ENCODE data around the gene MTTP.
"Not testable (repeated sequence)": the region's sequence is repeated elsewhere in the genome, so short reads cannot be mapped to it uniquely, and the experiment has no call there.

The MTTP gene

DNA sequence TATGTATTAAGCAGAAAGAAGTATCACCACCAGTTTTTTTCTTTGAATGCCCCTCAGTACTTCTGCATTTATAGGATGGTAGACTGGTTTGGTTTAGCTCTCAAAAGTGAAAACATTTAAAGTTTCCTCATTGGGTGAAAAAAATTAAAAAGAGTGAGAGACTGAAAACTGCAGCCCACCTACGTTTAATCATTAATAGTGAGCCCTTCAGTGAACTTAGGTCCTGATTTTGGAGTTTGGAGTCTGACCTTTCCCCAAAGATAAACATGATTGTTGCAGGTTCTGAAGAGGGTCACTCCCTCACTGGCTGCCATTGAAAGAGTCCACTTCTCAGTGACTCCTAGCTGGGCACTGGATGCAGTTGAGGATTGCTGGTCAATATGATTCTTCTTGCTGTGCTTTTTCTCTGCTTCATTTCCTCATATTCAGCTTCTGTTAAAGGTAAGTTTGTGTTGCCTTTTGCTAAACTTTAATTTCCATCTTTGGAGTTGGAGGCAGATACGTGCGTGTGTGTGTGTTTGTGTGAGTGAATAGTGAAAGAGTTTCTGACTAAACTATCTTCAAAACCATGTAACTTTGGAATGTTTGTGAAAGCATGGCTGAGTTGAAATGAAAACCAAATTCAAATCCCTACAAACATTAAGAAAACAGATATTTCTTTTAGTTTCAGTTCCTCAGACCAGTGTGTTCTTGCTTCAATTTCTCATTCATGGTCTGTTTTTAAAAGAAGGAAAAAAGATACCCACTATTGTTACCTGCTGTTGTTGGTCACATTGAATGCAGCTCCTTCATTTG lies at the start of gene MTTP:
Gene MTTP (plus strand): TSS at position 295 of the 795 bp plus-strand sequence. CDS start 86 bp downstream, at position 381.
- H3K4me3 ChIP-seq (ENCODE audit: low read depth, low read length): no peak within 1 kb of the TSS
- no peak for DNase-seq (ENCODE audit: low read depth)

DNA sequence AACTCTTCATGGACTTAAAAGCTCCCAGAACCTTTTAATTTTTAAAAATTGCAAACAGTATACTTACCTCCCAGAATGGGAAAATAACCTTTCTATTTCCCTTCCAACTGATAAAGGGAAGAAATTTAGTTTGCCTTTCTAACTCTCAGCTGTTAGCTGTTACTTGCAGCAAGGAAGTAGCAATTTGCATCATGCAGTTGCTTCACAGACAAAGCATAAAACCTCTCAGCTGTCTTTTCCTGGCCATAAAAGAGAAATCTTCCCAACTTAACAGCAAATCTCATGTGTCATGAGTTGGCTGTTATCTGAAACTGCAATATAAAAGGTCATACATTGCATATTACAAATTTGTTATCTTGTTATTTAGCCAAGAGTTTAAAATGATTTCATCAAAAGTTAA lies 45.4 kb upstream of the MTTP start:
- peak; percentile 18 for DNase-seq (ENCODE audit: low read depth)
- H3K4me3 ChIP-seq (ENCODE audit: low read depth, low read length): no peak overlapping the region

DNA sequence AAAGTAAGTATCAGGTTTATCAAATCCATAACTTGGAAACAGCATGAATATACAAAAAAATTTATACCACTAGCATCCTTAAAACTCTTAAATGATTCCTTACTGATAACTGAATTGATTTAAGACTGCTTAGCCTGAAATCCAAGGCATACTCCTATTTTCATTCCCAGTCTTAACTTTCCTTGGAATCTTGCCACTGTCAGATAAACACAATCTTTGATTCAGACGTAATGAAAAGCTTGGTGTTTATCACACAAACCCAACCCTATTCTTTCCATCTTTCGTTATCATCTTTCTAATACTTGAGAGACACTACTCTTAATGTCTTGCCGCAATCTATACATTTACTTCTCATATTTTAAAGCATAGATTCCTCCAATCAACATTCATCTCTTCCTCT lies 44.7 kb upstream of the MTTP start:
- H3K4me3 ChIP-seq (ENCODE audit: low read depth, low read length): no peak overlapping the region
- DNase-seq (ENCODE audit: low read depth): no peak

DNA sequence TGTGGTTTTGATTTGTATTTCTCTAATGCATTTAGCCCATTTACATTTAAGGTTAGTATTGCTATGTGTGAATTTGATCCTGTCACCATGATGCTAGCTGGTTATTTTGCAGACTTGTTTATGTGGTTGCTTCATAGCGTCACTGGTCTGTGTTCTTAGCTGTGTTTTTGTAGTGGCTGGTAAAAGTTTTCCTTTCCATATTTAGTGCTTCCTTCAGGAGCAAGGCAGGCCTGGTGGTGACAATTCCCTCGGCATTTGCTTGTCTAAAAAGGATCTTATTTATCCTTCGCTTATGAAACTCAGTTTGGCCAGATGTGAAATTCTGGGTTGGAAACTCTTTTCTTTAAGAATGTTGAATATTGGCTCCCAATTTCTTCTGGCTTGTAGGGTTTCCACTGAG lies 39.9 kb upstream of the MTTP start:
- DNase-seq (ENCODE audit: low read depth); H3K4me3 ChIP-seq (ENCODE audit: low read depth, low read length): not testable (repeated sequence)

DNA sequence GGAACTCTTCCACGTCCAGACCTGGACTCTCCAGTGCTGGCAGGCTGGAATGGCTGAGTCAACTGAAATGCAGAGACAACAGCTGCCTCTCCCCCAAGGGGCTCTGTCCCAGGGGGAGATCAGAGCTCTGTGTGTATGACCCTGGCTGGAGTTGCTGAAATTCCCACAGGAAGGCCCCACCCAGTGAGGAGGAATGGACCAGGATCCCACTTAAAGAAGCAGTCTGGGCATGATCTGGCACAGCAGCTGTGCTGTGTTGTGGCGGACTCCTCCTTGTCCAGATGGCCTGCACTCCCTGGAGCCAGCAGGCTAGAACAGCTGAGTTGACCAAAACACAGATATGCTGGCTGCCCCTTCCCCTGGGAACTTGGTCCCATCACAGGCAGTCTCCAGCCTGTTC lies 38.4 kb upstream of the MTTP start:
- DNase-seq (ENCODE audit: low read depth): peak; percentile 72
- no peak overlapping the region for H3K4me3 ChIP-seq (ENCODE audit: low read depth, low read length)

DNA sequence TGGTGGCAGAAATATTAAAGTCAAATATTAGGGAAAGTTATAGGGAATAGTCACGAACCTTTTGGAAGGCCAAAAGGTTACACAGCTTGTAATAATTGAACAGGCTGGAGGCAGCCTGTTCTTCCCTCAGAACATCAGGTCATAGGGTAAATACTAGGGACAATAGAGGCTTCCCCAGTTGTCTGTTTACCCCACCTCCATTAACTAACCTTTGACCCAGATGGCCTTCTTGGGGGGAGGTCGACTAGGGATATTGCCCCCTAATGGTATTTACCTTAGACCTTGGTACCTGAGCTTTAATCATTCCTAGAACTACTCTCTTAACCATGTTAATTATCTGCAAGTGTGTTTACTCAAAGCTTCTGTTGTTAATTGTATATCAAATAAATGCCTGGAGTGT lies 37.8 kb upstream of the MTTP start:
- DNase-seq (ENCODE audit: low read depth): no peak
- H3K4me3 ChIP-seq (ENCODE audit: low read depth, low read length): no peak overlapping the region

DNA sequence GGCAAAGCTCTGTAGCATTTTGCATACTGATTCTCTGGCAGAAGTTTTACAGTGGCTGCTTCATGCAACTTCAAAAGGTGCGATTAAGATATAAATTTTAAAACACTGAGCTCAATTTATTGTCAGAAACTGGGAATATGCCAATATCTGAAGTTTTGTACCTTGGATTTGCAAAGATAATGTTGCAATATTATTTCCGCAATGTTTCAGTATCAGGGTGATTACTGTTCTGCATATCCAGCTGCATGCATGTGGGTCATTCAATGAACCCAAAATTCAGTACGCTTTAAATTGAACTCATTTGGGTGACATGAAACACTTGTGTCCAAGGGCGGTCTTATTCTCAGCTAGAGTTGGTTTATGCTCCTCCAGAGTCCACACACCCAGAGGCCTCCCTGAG lies 37.0 kb upstream of the MTTP start:
- DNase-seq (ENCODE audit: low read depth): no peak
- no peak overlapping the region for H3K4me3 ChIP-seq (ENCODE audit: low read depth, low read length)

DNA sequence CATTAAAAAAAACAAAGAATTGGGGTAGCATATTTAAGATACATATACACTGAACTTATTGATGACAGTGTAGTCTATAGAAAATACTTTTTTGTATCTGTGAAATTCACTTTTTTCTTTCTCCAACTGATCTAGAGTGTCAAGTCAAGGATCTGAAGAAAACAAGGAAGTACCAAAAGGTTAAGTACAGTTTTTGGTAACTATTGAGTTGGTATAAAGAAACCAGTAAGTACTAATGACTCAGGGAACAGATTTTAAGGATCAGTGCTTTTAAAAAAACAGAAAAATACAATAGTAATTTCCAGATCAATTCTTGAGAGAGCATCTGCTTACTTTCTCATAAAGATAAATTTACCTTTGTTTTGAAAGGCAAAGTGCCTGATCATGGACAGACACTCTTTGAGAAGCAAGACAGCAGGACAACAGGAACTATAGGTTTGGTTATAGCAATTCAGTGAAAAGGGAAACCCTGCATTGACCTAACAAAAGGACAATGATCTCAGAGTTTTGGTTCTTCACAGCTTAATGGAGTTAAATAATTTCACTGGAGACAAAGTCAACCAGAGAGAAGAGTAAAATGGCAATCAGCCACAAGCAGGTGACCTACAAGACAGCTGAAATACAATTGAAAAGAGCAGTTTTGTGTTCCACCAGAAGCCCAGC lies 34.2 kb upstream of the MTTP start:
- no peak overlapping the region for H3K4me3 ChIP-seq (ENCODE audit: low read depth, low read length)
- no peak for DNase-seq (ENCODE audit: low read depth)

DNA sequence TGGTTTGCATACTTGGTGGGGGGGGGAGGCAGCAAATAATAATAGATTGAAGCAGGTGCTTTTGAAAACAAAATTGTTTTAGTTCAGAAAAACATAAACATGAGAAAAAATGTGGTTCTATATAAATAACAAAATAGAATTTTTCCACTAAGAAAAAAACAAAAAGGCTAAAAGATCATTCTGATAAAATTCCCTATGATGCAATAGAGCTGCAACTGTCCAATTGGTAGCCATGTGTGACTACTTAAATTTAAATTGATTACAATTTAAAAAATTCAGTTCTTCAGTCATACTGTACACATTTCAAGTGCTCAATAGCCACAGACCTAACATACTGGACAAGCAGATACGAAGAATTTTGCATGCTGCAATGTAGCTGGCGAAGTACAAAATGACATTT lies 21.8 kb upstream of the MTTP start:
- no peak for DNase-seq (ENCODE audit: low read depth)
- no peak overlapping the region for H3K4me3 ChIP-seq (ENCODE audit: low read depth, low read length)

DNA sequence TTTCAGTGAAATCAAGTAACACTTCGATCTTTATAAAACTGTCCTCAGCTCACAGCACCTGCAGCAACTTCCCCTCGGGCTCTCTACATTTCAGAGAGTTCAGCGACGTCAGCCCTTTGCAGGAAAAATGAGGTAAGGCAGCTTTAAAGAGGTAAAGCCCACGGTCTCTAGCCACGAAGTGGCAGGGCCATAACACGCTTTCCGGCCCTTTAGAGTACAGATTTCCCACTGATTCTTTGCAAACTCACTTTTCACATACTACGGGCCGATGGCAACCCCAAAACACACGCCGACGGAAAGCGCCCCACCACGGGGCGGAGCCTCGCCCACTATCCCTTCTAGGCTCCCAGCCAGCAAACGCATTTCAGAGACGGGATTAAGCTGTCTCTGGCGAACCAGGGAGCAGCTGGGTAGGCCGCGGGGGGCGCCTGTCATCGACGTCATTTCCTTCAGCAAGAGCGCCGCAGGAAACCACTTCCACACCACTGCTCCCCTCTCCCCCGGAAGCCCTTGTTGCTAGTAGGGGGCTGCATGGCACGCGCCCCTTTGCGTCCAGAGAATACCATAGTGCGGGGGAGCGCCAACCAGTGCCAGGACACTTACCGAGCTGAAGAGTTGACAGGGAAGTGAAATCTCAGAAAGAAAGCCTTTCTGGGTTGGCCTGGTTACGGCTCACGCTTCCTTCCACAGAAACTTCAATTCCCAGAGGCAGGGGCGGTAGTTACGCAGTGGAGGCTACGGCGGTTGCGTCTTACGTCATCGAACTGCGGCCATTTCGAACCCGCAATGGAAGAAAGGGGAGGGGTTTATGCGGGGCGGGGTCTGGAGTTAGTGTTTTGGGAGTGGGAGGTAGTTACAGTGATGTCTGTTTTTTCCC lies 11.1 kb upstream of the MTTP start, which contains the start of gene TRMT10A:
Gene TRMT10A (minus strand): TSS at position 730 of the 877 bp plus-strand sequence. CDS start 4,701 bp downstream, outside the sequence.
- DNase-seq (ENCODE audit: low read depth): peak; percentile 95

DNA sequence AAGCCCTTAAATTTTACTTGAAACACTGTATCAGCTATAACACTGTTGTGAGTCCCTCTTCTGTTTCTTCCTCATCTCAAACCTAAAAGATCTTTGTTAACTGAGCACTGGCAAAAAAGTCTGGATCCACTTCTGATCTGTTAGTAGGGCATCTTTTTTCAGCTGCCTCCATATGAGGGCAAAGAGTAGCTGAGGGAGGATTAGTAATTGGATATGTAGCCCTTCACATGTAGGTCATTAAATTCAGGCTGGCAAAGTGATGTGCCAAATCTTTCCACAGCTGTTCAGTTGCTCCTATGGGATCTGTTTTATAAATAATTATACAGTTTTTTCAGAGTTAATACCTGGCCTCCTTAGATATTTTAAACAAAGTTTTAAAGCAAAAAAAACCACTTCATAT lies 9.7 kb upstream of the MTTP start:
- no peak overlapping the region for H3K4me3 ChIP-seq (ENCODE audit: low read depth, low read length)
- no peak for DNase-seq (ENCODE audit: low read depth)

More for the DNA sequence above, 11.1 kb upstream of the MTTP start, which contains the start of gene TRMT10A:
- H3K4me3 ChIP-seq (ENCODE audit: low read depth, low read length): peak within 1 kb of the TSS; percentile 68

DNA sequence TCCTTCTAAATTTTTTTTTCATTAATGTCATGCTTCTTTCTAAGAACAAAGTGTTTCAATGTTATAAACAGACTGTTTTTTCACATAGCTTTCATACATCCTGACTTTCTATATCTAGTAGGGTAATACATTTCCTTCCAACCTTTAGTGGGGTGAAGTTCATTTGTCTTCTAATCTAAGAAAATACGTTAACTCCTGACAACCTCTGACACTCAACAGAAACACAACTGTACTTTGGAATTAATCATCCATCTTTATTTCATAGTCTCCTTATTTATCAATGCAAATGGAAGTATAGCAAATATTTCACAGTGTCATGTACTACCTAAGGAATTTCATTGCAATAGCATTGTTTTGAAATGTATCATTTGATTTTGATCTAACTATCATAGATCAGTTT lies 2.7 kb upstream of the MTTP start:
- no peak overlapping the region for H3K4me3 ChIP-seq (ENCODE audit: low read depth, low read length)
- DNase-seq (ENCODE audit: low read depth): no peak

DNA sequence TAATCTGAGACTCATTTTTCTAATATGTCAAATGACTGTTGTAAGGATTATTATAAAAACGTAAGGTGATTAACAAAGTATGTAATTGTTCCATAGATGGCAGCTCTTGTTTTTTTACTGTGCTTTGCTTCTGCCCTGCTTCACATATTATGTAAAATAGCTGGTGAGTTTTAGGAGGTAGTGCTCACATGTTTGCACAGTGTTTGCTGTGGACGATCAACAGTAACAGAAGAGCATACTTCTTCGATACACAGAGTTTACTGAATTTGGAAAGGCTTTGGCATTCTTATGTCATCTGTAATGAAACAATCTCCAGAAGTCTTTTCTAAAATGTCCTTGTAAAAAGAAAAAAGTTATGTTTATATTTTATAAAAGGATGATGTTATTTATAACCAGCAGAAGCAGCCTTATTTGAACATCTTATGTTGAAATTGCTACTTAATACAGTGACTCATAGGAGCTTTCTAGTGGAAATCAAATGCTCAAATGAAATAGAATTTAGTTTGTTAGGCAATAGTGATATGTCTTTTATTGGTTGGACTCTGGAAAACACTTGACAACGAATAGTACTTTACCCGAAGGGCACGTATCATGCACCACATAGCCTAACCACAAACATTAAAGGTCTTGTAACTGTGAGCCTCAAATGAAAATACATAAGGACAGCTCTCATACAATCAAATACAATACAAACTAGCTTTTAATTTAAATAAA lies 1.9 kb upstream of the MTTP start:
- no peak overlapping the region for H3K4me3 ChIP-seq (ENCODE audit: low read depth, low read length)

DNA sequence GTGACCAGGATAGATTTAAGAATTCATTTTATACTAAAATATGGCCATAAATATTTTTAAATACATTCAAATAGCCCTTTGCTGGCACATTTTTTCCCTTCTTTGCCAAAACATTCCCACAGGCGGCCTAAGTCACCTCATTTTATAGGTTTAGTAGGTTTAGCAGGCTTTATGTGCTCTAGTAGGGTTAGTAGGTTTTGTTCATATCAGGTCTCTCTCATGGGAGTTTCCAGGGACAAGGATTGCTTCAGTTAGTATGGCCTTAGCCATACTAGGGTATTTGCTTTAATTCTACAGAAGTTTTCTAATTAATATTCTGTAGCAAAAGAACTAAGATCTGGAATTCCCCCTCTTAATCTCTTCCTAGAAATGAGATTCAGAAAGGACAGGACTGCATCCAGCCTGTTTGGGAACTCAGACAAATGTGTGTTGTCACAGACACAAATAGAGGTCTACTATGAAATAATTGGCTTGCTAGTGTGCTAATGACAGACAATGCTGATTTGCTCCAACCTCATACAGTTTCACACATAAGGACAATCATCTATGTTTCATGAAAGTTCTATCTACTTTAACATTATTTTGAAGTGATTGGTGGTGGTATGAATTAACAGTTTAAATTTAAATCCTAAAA lies 772 bp upstream of the MTTP start:
- DNase-seq (ENCODE audit: low read depth): no peak
- H3K4me3 ChIP-seq (ENCODE audit: low read depth, low read length): no peak overlapping the region

More for the DNA sequence above, 1.9 kb upstream of the MTTP start:
- DNase-seq (ENCODE audit: low read depth): no peak

DNA sequence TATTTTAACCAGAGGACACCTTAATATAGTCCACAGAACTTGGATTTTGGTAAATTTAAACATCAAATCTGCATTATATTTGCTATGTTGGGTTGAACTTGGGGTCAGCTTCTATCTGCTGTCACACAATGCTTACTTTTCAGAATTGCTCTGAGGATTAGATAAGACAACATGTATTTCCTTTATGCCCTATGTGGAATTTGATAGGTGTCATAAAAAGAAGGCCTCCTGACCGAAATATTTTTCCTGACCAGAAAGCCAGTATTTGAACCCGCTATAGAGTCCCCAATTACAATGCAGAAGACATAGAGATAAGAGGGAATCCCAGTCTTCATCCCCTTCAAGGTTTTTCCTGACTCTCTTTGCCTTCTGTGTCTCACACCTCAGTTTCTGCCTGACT lies 4.1 kb downstream of the MTTP start:
- no peak for DNase-seq (ENCODE audit: low read depth)

DNA sequence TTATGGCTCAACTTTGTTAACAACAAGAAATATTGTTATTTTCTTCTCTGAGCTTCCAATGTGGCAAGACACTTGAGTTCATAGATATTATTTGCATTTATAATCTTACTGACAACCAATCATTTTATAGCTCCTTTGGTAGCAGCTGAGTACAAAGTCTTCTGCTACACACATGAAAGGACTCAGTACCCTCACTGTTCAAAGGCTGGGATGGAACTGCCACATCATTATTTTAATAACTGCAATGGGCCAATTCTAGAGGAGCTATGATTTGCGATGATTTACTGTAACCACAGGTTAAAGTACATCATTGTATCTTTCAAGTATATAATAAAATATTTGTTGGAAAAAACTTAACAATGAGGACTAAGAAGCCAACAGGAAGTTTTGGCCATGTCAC lies 10.9 kb downstream of the MTTP start:
- H3K4me3 ChIP-seq (ENCODE audit: low read depth, low read length): no peak overlapping the region
- no peak for DNase-seq (ENCODE audit: low read depth)

More for the DNA sequence above, 4.1 kb downstream of the MTTP start:
- H3K4me3 ChIP-seq (ENCODE audit: low read depth, low read length): no peak overlapping the region

DNA sequence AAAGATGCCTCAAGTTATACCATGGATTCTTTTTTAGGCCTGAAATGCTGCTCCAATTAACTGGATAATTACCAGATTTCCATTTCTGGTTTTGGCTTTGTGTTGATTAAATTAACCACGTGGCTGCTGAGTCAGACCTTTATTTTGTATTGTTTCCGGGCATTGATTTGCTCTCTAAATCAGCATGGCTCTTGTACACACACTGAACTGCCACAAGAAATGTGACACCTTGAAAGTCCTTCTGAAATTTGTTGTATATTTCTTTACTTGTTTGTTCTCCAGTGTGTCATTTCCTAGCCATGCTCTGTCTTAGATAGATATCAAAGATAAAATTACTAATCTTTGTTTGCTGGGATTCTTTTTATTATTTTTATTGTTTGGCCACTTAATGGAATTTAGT lies 11.7 kb downstream of the MTTP start:
- H3K4me3 ChIP-seq (ENCODE audit: low read depth, low read length): no peak overlapping the region
- DNase-seq (ENCODE audit: low read depth): no peak

DNA sequence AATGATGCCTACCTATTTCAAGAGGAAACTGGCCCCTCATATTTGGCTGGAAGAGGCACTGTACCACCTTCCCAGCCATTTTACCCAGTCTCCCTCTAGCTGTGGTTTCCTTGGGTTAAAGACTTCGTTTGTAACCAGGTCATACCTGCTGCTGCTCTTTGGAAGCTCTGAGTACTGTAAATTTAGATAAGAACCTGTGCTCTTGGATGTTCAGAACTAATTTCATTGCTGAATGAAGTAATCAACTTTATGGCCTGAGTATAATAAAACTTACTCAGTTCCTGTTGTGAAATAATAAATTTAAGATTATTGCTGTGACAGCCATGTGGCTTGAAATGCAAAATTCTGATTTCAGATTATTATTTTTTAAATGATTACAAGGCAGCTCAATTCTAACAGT lies 12.2 kb downstream of the MTTP start:
- no peak overlapping the region for H3K4me3 ChIP-seq (ENCODE audit: low read depth, low read length)
- DNase-seq (ENCODE audit: low read depth): no peak

DNA sequence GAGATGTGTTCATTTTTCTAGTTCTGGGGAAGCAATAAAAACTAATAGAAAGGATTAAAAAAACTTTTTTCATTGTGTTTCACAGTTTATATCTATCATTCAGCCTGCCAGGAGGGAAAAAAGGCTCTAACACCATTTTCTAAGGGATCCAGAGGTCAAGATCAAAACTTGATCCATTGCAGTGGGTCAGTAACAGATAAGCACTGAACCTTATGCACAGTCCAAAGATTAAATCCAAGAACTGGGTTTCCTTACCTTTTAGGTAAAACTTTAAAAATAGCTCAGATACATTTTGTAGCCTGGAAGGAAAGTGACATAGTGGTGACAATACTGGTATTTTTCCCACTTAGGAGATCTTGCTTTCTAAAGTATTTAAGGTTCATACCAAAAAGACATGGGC lies 12.7 kb downstream of the MTTP start:
- no peak for DNase-seq (ENCODE audit: low read depth)

More for the DNA sequence above, 12.7 kb downstream of the MTTP start:
- H3K4me3 ChIP-seq (ENCODE audit: low read depth, low read length): no peak overlapping the region

Measured in skeletal muscle cell (primary cell).